Fibroblast of upper back skin (primary cell): Measurements from ENCODE around the gene NFAM1.
A peak's percentile ranks its signal among the peaks of the same experiment; 100 is the strongest.

ENCODE experiments used
- DNase-seq: peaks from one replicate; pipeline ENCODE4 v3.0.0-alpha.2; 2013

NFAM1 gene

DNA sequence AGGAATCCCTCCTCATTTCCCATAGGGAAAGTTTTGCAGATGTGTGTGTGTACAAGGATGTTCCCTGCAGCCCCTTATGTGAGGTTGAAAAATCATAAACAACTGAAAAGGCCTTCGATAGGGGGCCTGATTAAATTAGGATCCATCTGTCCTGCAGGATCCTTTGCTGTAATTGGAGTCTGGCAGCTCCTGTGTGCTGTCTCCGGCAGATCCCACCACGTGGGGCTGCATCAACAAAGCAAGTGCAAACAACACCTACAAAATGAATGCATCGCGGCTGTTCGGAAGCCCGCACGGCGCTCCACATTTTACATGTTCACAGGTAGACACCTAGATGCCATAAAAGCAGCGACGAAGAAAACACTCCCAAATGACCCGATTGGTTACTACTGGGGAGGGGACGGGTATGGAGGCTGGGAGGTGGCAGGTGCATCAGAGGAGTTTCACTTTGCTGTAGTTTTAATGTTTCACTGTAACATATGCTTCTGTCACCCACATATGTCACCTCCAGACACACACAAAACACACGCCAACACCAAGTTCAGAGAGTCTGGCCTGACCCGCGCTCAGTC is 52.2 kb downstream of the NFAM1 start:
- DNase-seq = no peak

DNA sequence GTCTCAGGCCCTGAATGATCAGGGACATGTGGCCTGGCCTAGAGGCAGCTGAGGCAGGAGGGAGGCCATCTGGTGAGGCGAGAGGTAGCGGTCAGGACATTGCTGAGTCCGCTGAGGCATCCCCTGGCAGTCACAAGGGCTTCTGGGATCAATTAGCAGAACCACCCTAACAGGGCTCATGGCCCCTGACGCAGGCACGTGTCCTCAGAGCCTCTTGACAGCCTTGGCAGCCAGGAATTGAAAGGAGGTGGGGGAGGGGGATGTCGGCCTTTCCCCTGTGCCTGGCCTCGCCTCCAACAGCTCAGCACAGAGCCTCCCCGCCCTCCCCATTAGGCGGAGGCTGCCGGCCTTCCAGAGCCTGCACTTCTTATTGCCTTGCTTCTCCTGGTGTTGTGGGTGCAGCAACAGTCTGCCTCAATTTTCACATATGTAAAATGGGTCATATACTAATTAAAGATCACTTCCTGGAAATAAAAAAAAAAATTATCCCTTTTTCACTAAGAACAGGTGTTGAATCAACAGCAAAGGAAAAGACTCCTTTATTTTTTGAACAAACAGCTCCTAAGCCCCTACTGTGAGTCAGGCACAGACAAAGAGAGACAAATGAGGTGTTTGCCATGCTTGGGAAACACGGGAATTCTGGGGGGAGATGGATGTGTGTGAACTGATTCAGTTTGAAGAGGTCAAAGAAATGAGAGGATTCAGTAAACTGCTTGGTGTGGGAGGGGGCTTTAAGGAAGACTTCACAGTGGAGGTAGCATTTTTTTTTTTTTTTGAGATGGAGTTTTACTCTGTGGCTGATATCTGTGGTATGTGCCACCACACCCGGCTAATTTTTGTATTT is 55.3 kb downstream of the NFAM1 start:
- DNase-seq = peak; percentile 66

DNA sequence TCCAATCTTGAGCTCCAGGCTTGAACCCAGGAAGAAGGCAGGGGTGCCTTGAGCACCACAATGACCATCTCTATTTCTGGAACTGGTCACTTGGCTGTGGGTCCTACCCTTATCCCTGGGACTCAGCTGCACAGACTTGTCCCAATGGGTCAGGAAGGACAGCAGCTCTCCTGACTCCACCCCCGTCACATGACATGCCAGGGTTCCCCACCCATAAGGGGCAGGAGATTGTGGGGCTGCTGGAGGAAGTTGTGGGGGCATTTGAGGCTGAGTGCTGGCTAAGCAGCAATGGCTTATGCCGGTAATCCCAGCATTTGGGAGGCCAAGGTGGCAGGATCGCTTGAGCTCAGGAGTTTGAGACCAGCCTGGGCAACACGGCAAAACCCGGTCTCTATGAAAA is 56.2 kb downstream of the NFAM1 start:
- DNase-seq = no peak

DNA sequence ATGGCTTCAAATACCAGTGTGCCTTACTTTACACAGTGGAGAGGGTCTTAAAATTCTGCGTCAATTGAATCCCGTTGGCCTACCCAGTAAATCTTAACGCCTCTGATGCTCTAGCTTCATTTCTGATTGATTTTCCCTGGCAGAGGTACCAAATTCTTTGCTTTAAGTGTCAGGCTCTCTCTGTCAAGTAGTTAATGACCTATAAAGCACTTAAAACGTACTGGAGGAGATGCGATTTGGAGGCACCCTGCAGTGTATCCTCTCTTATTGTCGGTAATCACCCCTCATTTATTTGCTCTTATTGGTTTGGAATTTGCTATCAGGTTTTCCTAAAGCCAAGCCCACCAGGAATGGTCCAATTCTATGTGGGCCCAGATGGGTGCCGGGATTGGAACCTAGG is 59.2 kb downstream of the NFAM1 start:
- DNase-seq = no peak

DNA sequence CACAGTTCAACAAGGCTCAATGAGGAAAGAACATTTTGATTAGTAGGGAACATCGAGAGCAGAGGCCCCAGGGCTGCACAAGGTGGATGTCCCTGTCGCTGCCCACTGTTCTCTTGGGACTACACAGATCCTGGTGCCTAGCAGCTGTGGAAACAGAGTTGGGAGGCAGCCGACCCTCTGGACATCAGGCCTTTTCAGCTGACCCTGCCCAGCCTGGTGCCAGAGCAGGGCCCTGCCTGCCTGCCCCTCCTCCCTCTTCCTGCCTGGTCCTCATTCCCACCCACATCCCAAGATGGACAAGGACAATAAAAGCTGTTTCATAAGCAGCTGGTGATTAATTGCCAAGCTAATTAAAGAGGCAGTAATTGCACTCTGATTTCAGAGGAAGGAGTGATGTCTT is 60.7 kb downstream of the NFAM1 start:
- DNase-seq = no peak

DNA sequence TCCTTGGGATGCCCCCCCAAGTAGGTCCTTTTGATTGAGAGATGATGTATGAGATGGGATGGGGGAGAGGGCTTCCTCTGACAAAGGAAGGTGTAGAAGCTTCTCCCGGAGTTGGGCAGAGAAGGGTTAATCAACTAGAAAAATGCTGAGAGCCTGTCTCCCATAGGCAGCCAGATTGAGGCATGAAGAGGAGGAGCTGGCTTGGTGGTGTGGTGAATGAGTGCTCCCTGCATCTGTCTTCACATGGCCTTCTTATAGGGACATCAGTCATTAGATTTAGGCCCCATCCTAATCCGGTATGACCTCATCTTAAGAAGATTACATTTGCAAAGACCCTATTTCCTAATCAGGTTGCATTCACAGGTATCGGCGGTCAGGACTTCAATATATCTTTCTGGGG is 61.1 kb downstream of the NFAM1 start:
- no peak for DNase-seq

DNA sequence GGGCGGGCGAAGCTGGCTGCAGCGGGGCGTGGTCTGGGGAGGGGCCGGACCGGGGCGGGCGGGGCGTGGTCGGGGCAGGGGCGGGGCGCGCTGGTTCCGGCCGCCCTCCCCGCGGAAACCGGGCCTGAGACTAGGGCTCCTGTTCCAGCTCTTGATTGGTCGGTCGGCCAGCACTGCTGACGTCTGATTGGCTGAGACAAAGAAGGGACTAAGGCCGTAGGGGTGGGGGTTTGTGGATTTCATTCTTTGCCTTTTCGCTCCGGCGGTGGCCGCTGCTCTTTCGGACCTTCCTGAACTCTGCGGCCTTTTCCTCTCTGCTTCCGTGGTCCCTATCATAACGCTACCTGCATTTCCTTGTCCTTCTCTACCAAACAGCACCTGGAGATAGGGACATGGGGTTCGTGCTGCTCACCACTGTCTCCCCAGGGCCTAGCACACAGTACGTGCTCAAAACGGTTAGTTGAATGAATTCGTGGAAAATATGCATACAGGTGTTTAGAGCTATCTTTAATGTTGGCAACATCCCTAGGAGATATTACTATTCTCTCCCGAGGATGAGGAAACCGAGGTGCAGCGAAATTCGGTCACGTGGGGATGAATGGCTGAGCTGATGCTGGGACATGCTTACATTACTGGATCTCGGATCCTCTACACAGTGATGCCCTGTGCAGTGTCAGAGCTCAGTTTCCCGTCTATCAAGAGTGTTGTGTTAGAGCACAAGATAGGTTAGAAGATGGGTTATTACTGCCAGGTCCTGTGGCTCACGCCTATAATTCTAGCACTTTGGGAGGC is 62.8 kb downstream of the NFAM1 start:
- peak; percentile 92 for DNase-seq

DNA sequence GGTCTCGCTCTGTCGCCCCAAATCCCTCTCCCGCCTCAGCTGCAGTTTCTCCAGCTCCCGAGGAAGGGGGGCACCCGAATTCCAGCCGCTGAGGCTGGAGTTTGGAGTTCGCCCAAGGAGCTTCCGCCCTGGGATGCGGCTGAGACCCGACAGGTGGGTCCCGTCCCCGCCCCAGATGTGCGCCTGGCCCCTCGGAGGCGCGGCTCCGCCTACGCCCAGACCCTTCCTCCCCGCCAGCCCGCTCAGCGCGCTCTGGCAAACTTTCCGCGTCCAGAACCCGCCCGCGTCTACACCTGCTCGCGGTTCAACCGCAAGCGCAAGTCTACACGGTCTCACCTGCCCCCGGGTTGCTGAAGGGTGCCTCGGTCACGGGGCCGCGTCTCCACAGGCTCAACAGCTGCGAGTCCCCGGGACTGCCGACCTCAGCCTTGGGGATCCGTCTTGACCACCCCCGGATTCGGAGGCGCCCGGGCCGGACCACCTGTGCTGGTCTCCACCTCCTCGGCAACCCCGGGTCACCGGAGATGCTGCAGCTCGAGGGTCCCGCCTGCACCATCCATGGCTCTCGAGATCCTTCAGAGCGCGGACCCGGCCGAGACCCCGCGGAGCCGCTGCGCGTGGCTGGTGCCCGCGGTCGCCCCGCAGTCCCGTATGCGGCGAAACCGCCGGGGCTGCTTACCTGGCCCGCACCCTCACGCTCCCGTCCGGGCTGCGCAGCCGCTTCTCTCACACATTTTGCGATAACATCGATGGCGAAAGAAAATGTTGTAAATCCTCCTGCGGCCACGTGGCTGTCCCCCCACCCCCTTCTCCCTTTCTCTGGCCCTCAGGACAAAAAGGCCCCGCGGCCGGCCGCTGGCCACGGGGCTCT is 63.6 kb downstream of the NFAM1 start:
- no peak for DNase-seq

DNA sequence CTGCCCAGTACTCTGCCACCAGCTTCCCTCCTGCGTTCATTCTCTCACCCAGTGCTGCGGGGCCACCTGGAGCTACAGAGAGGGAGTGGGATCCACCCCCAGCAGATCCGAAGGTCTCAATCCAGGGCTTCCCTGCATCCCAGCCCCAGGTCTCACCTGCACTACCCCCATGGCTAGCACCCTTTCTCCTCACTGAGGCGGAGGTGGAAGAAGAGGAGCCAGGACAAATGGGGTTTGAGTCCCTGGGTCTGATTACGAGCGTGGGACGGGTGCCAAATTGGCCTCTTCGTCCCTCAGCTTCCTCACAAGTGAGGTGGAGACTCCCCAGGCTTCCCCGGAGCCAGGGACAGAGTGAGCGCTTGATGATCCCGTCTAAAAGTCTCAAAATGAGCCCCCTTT is 64.2 kb downstream of the NFAM1 start:
- DNase-seq = no peak

DNA sequence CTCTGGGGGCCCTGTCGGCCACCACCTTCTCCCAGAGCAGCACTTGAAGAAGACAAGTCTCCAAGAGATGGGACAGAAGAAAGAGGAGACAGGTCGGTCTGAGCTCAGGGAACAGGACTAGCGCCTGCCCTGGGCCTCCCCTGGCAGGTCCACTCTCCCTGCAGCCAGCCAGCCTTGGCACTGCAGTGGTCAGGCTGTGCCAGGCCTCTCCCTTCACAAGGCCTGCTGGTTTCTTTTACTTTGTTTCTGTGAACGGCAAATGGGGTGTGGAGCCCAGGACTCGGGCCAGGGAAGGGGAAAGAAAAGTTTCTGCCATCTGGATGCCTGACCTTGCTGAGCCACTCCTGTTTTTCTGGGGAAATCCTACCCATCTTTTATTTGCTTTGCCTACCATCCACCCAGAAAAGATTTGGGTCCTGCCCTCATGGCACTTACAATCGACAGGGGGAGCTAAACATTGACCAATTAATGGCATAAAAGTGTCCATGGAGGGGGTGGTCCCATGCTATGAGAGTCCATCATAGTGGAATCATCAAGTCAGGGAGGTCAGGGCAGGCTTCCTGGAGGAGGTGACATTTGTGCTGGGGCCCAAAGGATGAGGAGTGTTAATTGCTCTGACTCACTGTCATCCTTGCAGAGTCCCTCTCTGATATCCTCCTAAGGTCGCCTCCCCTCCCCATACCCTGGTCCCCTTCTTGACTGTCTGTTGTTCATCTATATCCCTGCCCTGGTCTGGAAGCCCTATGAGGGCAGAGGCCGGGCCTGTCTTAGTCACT is 65.2 kb downstream of the NFAM1 start:
- no peak for DNase-seq

DNA sequence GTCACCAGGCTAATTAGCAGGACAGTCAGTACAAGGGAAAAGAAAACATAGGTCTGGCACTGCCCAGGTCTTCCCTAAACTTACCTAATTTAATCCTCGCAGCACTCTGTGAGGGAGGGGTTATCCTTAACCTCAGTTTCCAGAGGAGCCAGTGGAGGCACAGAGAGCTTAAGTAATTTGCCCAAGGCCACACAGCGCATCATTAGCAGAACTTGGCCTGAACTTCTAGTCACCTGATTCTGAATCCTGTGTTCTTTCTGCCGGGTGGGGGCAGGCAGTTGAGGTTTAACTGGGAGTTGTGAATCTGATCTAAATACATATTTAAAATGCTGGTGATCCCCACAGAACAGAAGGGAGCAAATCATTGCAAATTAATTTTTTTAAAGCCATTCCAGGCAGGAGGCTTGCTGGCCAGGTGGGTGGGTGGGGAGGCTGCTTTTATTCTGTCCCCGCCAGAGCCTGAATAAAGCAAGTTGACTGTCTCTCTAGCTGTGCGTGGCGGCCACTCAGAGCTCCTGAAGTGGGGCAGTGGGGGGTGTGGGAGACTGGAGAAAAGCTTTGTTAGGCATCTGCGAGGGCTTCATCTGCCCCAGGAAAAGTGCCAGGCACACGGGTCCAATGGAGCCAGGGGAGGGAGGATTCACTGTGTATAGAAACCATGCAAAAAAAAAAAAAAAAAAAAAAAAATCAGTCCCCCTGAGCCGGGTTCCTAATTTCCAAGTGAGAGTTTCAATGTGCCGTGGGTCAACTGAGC is 66.1 kb downstream of the NFAM1 start:
- DNase-seq = no peak

DNA sequence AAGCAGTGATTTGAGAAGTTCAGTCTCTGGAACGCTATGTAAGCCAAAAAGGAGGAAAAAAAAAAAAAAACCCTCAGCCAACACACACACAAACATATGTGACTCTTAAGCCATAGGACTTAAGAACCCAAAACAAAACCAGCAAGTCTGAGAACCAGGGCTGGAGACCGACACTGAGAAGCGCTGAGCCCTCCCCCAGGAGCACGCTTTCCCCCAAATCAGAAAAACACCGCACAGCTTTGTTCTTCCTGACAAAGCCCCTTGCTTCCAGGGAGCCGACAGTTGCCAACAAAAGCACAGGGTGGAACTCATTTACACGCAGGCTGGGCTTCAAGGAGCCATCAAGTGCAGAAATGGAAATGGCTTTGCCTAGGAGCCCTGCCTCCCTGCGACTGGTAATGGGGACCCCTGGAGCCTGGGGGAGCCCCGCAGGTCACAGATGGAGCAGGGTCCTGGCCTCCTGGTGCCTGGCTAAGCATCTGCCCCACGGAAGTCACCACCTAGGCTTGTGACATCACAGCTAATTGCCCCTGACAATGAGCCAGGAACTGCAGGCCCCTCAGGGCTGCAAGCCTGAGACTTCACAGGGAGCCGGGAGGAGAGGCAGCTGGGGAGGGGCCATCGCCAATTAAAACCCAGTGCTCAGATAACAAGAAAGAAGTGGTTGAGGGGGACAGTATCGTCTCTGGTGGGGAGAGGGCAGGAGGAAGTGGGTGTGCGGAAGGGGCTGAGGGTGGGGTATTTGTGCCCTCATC is 66.9 kb downstream of the NFAM1 start:
- peak; percentile 21 for DNase-seq

DNA sequence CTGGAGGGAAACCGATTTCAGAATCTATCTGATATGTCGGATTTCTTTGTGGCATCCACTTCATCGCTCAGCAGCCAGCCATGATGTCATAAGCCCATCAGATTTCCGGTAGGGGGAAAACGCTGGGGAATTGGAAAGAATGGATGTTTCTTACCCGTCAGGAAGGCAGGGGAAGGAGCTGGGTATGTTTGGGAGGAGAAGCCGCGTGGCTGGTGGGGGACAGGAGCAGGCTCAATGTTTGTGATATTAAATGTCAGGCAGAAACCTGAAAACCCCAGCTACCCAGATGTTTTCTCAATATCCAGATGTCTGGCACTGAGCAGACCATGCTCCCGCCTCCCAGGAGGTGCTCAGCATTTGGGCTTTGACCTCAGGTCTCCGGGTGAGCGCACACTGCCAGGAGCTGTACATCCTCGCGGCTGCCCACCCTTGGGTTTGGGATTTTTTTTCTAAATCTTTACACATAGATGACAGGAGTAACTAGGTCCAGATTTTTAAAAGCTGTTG is 67.5 kb downstream of the NFAM1 start:
- peak; percentile 68 for DNase-seq

DNA sequence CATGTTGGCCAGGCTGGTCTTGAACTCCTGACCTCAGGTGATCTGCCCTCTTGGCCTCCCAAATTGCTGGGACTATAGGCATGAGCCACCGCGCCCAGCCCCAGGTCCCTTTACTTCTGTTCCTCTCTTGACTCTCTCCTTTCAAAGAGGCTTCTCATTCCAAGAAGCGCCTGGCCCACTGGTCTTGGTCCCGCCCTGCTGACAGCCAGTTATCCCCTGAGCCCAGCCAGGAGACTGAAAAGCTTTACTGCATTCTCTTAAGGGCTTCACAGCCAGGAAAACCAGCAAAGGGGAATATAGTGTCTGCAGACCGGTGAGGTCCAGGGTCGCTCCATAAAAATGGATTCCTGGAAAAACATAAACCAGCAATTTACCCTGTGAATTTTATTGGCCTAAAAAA is 68.3 kb downstream of the NFAM1 start:
- DNase-seq = no peak

DNA sequence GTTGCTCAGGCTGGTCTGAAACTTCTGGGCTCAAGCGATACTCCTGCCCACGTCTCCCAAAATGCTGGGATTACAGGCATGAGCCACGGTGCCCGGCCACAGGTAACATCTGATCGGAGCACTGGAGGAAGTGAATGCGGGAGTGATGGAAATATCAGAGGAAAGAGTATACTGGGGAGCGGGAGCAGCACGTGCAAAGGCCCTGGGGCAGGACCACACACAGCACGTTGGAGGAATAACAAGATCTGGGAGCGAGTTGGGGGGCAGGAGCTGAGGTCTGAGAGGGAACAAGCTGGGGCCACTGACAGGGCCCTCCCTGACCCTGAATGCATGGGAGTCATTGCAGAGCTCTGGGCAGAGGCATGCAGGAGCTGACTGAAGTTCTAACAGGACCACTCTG is 70.7 kb downstream of the NFAM1 start:
- no peak for DNase-seq

DNA sequence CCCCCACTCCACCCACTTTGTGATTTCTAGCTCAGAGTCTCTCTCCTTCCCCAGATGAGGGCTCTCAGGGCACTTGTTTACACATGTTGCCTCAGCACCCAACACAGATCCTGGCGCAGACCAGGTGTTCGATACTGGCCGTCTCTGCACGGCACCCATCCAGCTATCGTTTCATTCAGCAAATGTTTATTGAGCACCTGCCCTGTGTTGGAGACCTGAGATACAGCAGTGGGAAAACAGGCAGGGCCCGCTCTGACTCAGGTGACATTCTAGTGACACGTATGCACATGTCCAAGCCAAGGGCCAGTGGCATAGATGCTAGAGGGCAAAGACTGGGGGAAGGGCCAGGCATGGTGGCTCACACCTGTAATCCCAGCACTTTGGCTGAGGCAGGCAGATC is 71.9 kb downstream of the NFAM1 start:
- no peak for DNase-seq

DNA sequence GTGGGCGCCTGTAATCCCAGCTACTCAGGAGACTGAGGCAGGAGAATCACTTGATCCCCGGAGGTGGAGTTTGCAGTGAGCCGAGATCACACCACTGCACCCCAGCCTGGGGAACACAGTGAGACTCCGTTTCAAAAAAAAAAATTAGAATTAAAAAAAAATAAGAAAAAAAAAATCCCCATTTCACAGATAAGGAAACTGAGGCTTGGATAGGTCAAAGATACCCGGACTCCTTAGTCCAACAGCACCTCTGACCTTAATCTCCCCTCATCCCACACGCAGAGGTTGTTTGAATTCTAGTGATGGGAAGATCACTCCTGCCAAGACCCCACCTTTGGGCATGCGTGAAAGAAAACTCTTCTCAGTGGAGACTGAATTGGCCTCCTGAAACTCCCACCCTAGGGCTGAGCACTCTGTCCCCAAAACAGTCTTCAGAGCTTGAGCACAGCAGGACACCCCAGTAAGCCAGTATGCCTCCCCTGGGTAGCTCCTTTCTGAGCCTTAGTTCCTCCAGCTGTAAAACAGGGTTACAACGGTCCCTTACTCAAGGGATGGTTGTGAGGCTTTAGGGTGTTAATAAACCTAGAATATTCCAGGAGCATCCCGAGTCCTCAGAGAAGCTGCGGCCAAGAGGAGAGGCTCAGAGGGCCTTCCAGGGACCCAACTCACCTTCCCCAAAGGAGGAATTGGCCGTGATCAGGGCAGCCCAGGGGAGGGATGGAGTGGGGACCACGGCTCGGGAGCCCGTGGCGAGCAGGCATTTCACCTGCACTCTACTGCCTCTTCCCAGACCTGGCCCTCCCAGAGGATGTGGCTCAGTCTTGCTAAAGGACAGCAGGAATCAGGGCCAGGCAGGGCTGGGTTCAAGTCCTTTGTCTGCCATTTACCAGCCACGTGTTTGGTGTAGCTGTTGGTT is 73.3 kb downstream of the NFAM1 start:
- no peak for DNase-seq

DNA sequence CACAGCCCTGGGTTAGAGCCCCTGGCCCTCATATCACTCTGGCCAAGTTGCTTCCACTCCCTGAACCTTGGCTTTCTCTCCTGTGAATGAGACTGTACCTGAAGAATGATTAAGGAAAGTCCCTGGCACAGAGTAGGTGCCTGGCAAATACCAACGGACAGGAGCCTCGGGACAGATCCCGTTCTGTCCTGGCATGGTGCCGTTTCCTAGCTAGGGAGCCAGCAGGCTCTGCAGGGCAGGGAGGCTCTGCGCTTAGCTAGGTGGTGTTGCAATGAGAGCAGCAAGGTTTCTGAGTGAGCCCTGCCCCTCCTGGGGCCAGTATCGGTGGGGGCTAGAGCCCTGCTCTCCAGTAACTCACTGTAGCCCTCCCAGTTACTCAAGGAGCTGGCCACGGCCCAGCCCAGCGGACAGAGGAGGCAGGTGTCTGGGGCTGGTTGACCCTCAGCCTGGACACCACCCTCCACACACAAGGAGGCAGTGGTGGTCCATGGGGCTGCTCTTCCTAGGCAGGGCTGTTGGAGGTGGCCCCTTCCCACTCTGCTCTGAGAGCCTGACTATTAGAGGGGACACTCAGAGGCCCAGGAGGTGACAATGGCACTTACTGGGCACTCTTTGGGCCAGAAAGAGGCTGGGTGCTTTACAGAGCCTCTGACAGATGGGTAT is 74.4 kb downstream of the NFAM1 start:
- DNase-seq = no peak

DNA sequence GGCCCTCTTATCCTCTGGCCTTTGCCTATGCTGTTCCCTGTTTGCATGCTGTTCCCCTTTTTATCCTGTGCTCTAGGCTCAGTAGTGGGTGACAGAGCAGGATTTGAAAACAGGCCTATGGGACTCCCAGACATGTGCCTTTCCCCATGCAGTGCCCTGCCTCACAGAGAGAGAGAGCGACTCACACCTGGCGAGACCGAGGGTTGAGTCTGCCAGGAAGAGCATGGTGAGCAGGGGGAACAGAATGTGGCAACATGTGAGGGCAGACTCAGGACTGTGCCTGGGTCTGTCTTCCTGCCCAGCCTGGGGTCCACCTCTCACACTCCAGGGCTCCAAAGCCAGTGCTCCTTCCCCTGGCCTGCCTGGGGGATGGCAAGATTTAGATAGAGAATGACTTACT is 75.0 kb downstream of the NFAM1 start:
- no peak for DNase-seq
